NCI-H446 treated with DMSO at 0.1 percent for 48 hours (cell line): ENCODE measurements around the gene ZKSCAN1.

Experiments used
- DNase-seq: peaks from one replicate; lab custom pipeline; 2025; lab: John Stamatoyannopoulos, UW

ZKSCAN1 gene

GRCh38 chr7:100080907-100081534, 65.6 kb downstream of the ZKSCAN1 start:
- DNase-seq, result no peak

GRCh38 chr7:100081535-100082102, 66.2 kb downstream of the ZKSCAN1 start, which contains the start of gene ZNF3:
ZNF3 (minus strand) TSS chr7:100081723; CDS start chr7:100077357, 4,366 bp downstream.
- peak; percentile 93 for DNase-seq

GRCh38 chr7:100082978-100083377, 67.6 kb downstream of the ZKSCAN1 start:
- no peak for DNase-seq

GRCh38 chr7:100085515-100085914, 70.1 kb downstream of the ZKSCAN1 start:
- DNase-seq, result no peak

- DNase-seq, result no peak
Observed at GRCh38 chr7:100087055-100087750, 71.8 kb downstream of the ZKSCAN1 start.

- DNase-seq, result no peak
Observed at GRCh38 chr7:100088095-100088620, 72.8 kb downstream of the ZKSCAN1 start.

- peak; percentile 17 for DNase-seq
Observed at GRCh38 chr7:100088621-100089457, 73.4 kb downstream of the ZKSCAN1 start, which contains the start of gene COPS6. COPS6 (plus strand) TSS chr7:100088969; CDS start chr7:100088991, 22 bp downstream.

- no peak for DNase-seq
Observed at GRCh38 chr7:100089458-100090196, 74.2 kb downstream of the ZKSCAN1 start.

- no peak for DNase-seq
Observed at GRCh38 chr7:100090527-100091410, 75.4 kb downstream of the ZKSCAN1 start.
